ENCODE results near the gene KCNN1. TPM values are rescaled to one million over a fixed set of nuclear protein-coding genes. Genes with fewer than 3 reads are reported as not detected.

KCNN1 gene
- total RNA-seq, 4 donors from 2014 or later = not detected

DNA sequence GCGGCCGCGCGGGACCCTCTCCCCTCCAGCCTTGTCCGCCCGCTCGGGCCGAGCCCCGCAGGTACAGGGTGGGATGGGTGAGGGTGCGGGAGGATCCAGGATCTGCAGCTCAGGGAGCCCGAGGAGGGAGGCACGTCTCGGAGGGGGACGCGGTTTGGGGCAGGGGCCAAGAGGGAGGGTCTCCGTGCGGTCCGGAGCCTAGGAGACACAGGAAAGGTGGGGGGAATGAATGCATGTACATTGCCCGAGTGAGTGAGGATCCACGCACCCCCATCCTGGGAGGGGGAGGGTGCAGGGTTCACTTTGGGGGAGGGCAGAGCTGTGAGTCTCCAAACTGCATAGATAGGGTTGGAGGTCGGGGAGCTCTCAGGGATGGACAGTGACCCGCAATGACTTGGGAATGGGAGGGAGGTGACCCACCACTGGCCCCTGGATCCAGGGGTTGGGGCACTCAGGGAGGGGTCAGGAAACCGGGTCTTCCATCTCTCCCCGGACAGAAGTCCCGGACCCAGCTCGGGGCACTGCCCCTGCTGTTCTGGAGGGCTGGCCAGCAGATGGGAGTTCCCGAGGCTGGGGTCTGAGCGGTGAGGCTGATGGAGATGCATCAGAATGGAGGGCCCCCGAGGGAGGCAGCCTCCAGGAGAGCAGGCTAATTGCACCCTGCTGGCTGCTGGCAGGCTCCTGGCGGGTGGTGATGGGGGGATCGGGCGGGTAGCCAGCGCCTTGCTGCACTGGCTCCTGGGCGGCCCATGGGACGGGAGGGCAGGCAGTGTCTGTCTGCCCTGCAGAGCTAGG is 547 bp downstream of the KCNN1 start:
- intact Hi-C loops (cut with DNase I; ENCODE audit: low total_unique reads) (no loop called here), in situ Hi-C loops (cut with MboI; ENCODE audit: low sequenced_read_pairs in 4 of 4) (no loop called here)
- no peak for DNase-seq
- Histone ChIP-seq H3K27ac (no peak overlapping the region), H3K4me1 (no peaks in the 10 kb centered on the region), H3K36me3 (no peaks in the 10 kb centered on the region), H3K4me3 (no peak overlapping the region), H3K27me3 (peaks cover 29 to 46% (median 40%) of the 10 kb centered on the region in 3 donors), H3K9me3 (no peaks in the 10 kb centered on the region)
- no peak for ATAC-seq
- TF ChIP-seq, protein P1, sequence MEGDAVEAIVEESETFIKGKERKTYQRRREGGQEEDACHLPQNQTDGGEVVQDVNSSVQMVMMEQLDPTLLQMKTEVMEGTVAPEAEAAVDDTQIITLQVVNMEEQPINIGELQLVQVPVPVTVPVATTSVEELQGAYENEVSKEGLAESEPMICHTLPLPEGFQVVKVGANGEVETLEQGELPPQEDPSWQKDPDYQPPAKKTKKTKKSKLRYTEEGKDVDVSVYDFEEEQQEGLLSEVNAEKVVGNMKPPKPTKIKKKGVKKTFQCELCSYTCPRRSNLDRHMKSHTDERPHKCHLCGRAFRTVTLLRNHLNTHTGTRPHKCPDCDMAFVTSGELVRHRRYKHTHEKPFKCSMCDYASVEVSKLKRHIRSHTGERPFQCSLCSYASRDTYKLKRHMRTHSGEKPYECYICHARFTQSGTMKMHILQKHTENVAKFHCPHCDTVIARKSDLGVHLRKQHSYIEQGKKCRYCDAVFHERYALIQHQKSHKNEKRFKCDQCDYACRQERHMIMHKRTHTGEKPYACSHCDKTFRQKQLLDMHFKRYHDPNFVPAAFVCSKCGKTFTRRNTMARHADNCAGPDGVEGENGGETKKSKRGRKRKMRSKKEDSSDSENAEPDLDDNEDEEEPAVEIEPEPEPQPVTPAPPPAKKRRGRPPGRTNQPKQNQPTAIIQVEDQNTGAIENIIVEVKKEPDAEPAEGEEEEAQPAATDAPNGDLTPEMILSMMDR (IDR thresholded peaks at IDR 0.05 in 4 of 5, conservative IDR thresholded peaks at IDR 0.05 in 1 of 5) = no peak
- TF ChIP-seq POLR2A (IDR thresholded peaks at IDR 0.05) = no peak

DNA sequence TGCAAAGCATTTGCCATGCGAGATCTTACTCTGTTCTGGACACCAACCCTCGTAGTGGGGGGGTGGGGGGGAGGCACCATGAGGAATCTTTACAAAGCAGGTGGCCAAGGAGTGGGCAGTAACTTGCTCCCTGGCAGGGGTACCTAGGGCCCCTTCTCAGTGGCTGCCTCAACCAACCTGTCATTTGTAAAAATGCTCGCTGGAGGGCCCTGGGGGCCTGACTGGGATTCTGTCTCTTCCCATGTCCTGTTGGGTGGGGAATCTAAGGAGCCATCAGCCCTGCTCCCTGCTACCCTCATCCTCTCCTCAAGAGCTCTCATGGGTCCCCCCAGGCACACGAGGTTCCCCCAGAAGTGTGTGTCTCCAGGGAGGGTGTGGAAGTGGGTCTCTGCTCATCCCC is 1.5 kb downstream of the KCNN1 start:
- Histone ChIP-seq H3K27me3 (peaks cover 29 to 43% (median 40%) of the 10 kb centered on the region in 3 donors), H3K27ac (no peak overlapping the region), H3K4me3 (no peak overlapping the region), H3K4me1 (no peaks in the 10 kb centered on the region), H3K36me3 (no peaks in the 10 kb centered on the region), H3K9me3 (no peaks in the 10 kb centered on the region)
- ATAC-seq (no peak), DNase-seq (no peak)
- intact Hi-C loops (cut with DNase I; ENCODE audit: low total_unique reads) = no loop called here
- TF ChIP-seq, protein P1 (IDR thresholded peaks at IDR 0.05 in 4 of 5, conservative IDR thresholded peaks at IDR 0.05 in 1 of 5) = no peak
- TF ChIP-seq POLR2A (IDR thresholded peaks at IDR 0.05) = no peak
- in situ Hi-C loops (cut with MboI; ENCODE audit: low sequenced_read_pairs in 4 of 4) = no loop called here

DNA sequence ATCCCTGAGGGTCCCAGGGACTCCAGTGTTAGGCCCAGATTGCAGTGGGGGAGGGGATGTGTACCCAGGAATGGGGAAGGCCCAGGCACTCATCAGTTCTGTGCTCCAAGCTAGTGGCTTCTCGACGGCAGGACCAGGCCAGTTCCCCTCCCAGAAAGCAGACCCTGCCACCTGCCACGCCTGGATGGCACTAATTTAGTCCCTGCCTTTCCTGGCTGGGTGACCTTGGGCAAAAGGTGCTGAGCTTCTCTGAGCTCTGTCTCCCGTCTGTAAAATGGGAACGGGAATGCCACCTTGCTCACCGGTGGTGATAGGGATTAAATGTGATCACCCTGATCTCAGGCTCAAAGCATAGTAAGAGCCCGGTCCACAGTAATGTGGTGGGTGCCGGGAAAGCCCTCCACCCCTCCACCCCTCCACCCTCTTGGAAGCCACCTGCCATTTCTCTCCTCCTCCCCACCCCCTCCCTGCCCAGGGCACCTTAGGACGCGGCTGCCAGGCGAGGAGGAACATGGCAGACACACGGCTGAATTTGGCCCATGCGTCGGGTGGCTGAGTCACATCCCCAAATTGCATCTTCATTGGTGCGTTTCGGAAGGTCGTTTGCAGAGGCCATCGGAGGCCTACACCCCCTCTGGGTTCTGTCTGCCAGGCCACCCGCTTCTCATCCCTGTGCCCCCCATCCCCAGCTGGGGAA is 2.3 kb downstream of the KCNN1 start:
- no peak for DNase-seq
- no peaks in the 10 kb centered on the region for H3K4me1 ChIP-seq
- H3K4me3 ChIP-seq = no peak overlapping the region
- ATAC-seq = no peak
- H3K9me3 ChIP-seq = no peaks in the 10 kb centered on the region
- in situ Hi-C loops (cut with MboI; ENCODE audit: low sequenced_read_pairs in 4 of 4) = no loop called here
- H3K36me3 ChIP-seq = no peaks in the 10 kb centered on the region
- H3K27ac ChIP-seq = no peak overlapping the region
- TF ChIP-seq, protein P1 (IDR thresholded peaks at IDR 0.05 in 4 of 5, conservative IDR thresholded peaks at IDR 0.05 in 1 of 5) = no peak
- no peak for TF ChIP-seq POLR2A (IDR thresholded peaks at IDR 0.05)
- intact Hi-C loops (cut with DNase I; ENCODE audit: low total_unique reads) = no loop called here
- H3K27me3 ChIP-seq = peaks cover 24 to 38% (median 34%) of the 10 kb centered on the region in 3 donors

DNA sequence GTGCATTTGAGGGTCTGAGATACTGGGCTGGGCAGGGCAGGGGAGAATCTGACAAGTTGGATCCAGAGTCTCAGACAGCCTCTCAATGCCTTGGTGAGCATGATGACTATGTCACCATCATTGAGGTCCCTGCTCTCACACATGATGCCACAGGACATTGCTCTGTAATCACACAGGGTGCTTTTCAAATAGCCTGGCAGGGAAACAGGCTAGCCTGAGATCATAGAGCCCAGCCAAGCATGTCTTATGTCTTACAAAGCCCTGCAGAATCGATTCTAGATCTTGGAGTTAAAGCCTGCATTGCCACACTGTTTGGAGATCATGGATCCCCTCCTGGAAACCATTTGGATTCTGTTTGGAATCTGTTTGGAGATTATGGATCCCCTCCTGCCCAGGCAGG is 5.3 kb downstream of the KCNN1 start:
- no peaks in the 10 kb centered on the region for H3K4me1 ChIP-seq
- no peak for ATAC-seq
- H3K36me3 ChIP-seq = no peaks in the 10 kb centered on the region
- H3K9me3 ChIP-seq = no peaks in the 10 kb centered on the region
- H3K4me3 ChIP-seq = no peak overlapping the region
- peaks cover 5 to 12% (median 11%) of the 10 kb centered on the region in 3 donors for H3K27me3 ChIP-seq
- intact Hi-C loops (cut with DNase I; ENCODE audit: low total_unique reads) (no loop called here), in situ Hi-C loops (cut with MboI; ENCODE audit: low sequenced_read_pairs in 4 of 4) (no loop called here)
- H3K27ac ChIP-seq = no peak overlapping the region
- TF ChIP-seq, protein P1 (IDR thresholded peaks at IDR 0.05 in 4 of 5, conservative IDR thresholded peaks at IDR 0.05 in 1 of 5) = no peak
- TF ChIP-seq POLR2A (IDR thresholded peaks at IDR 0.05) = no peak
- DNase-seq = no peak
